Tibial nerve (tissue), 4 donors: Measurements from ENCODE around the gene RINL. TPM values are rescaled to one million over a fixed set of nuclear protein-coding genes. Genes with fewer than 3 reads are reported as not detected.

Source experiments
- DNase-seq, 2 donors: peaks; one replicate each; pipeline ENCODE4 v3.0.0-alpha.2; 2019; ENCODE audit warnings: low spot score in 2 of 2
- H3K27ac ChIP-seq, 4 donors: fragments of 200-600 bp; sonication (generic) in 3 of 4; one replicate each; pipeline ENCODE4 v1.5.1; 2017 to 2019; ENCODE audit warnings: mild to moderate bottlenecking in 1 of 4
- H3K27me3 ChIP-seq, 2 donors: fragments of 200-600 bp; sonication (generic) in 1 of 2; one replicate each; pipeline versions ENCODE4 v1.5.1 to v1.6.0; 2017 to 2019
- H3K36me3 ChIP-seq, 3 donors: fragments of 200-600 bp; sonication (generic); one replicate each; pipeline ENCODE4 v1.5.1; 2018 to 2019
- H3K4me1 ChIP-seq, 4 donors: fragments of 200-600 bp; sonication (generic) in 3 of 4; one replicate each; pipeline ENCODE4 v1.5.1; 2017 to 2019
- H3K4me3 ChIP-seq, 4 donors: fragments of 200-600 bp; sonication (generic) in 3 of 4; one replicate each; pipeline ENCODE4 v1.5.1; 2017 to 2019; ENCODE audit warnings: mild to moderate bottlenecking in 1 of 4, moderate library complexity in 1 of 4
- H3K9me3 ChIP-seq, 4 donors: fragments of 200-600 bp; sonication (generic) in 3 of 4; one replicate each; pipeline ENCODE4 v1.5.1; 2017 to 2019
- CTCF ChIP-seq, 5 experiments: fragments of 200-600 bp in 3 of 5; fragments of 450-650 bp in 2 of 5; sonication (generic) in 3 of 5; IDR thresholded peaks; one replicate each; pipeline ENCODE4 v1.5.1; 2016 to 2019; ENCODE audit warnings: antibody characterized with exemption in 5 of 5, mild to moderate bottlenecking in 3 of 5, moderate library complexity in 2 of 5
- EP300 ChIP-seq, 2 donors: sonication (generic); formaldehyde crosslinking; IDR thresholded peaks; one replicate each; pipeline ENCODE4 v1.6.1; 2017; ENCODE audit warnings: antibody characterized with exemption in 2 of 2, mild to moderate bottlenecking in 1 of 2
- POLR2A ChIP-seq, 2 donors: fragments of 450-650 bp; IDR thresholded peaks; one replicate each; pipeline ENCODE4 v1.6.1; 2017; ENCODE audit warnings: antibody characterized with exemption in 2 of 2, mild to moderate bottlenecking in 2 of 2, moderate library complexity in 2 of 2
- WGBS, 2 donors: methylation state at CpG; one replicate each; pipeline ENCODE4 v1.1.5; 2018; 5-methylcytosine and 5-hydroxymethylcytosine counted together
- total RNA-seq, 4 donors: library from RNA; depleted of rRNA; stranded (reverse); fragments of >200 nt; gene quantifications; one replicate each; pipeline ENCODE4 v1.1.0, GENCODE V29; 2016

RINL gene
- total RNA-seq, 4 donors from 2014 or later = 8.4 to 28.8 (median 11.6) TPM

GRCh38 chr19:38910488-38910887 is 32.4 kb upstream of the RINL start:
- TF ChIP-seq POLR2A (IDR thresholded peaks at IDR 0.05) = no peak
- no peak for TF ChIP-seq EP300 (IDR thresholded peaks at IDR 0.05)
- TF ChIP-seq CTCF (IDR thresholded peaks at IDR 0.05) = no peak
- Histone ChIP-seq H3K27me3 (peaks cover 0 to 16% of the 10 kb centered on the region in 2 donors), H3K36me3 (peaks cover 0 to 50% (median 13%) of the 10 kb centered on the region in 3 donors), H3K9me3 (no peaks in the 10 kb centered on the region), H3K4me3 (no peak overlapping the region), H3K27ac (no peak overlapping the region), H3K4me1 (peaks cover 0 to 5% (median 0%) of the 10 kb centered on the region in 4 donors)
- DNase-seq = no peak
- 91 to 95% methylated on average over 12 of the region's 12 CpGs for WGBS, 2 donors

- WGBS, 2 donors = 73 to 75% methylated on average over 10 of the region's 10 CpGs
- DNase-seq = no peak
- H3K4me3 ChIP-seq = no peak overlapping the region
- no peaks in the 10 kb centered on the region for H3K9me3 ChIP-seq
- peaks cover 0 to 48% (median 17%) of the 10 kb centered on the region in 3 donors for H3K36me3 ChIP-seq
- TF ChIP-seq EP300 (IDR thresholded peaks at IDR 0.05) (no peak), CTCF (IDR thresholded peaks at IDR 0.05) (no peak), POLR2A (IDR thresholded peaks at IDR 0.05) (no peak)
- H3K27ac ChIP-seq = no peak overlapping the region
- peaks cover 0 to 5% (median 0%) of the 10 kb centered on the region in 4 donors for H3K4me1 ChIP-seq
- H3K27me3 ChIP-seq = peaks cover 0 to 16% of the 10 kb centered on the region in 2 donors
Measured at GRCh38 chr19:38908911-38909310, 30.8 kb upstream of the RINL start.

- H3K4me3 ChIP-seq = no peak overlapping the region
- DNase-seq = no peak
- H3K36me3 ChIP-seq = peaks cover 0 to 48% (median 17%) of the 10 kb centered on the region in 3 donors
- 93% methylated on average over 12 of the region's 12 CpGs for whole genome bisulfite sequencing, 2 donors
- peaks cover 0 to 5% (median 0%) of the 10 kb centered on the region in 4 donors for H3K4me1 ChIP-seq
- no peaks in the 10 kb centered on the region for H3K9me3 ChIP-seq
- peaks cover 0 to 16% of the 10 kb centered on the region in 2 donors for H3K27me3 ChIP-seq
- TF ChIP-seq POLR2A (IDR thresholded peaks at IDR 0.05) (no peak), EP300 (IDR thresholded peaks at IDR 0.05) (no peak), CTCF (IDR thresholded peaks at IDR 0.05) (no peak)
- no peak overlapping the region for H3K27ac ChIP-seq
Measured at GRCh38 chr19:38907670-38908069, 29.6 kb upstream of the RINL start.

GRCh38 chr19:38907227-38907626 is 29.2 kb upstream of the RINL start:
- H3K27ac ChIP-seq = no peak overlapping the region
- H3K4me3 ChIP-seq = no peak overlapping the region
- no peaks in the 10 kb centered on the region for H3K9me3 ChIP-seq
- peaks cover 0 to 5% (median 0%) of the 10 kb centered on the region in 4 donors for H3K4me1 ChIP-seq
- WGBS, 2 donors = 90 to 94% methylated on average over 26 to 27 of the region's 29 CpGs
- no peak for TF ChIP-seq CTCF (IDR thresholded peaks at IDR 0.05)
- no peak for TF ChIP-seq EP300 (IDR thresholded peaks at IDR 0.05)
- TF ChIP-seq POLR2A (IDR thresholded peaks at IDR 0.05) = no peak
- H3K27me3 ChIP-seq = peaks cover 0 to 11% of the 10 kb centered on the region in 2 donors
- DNase-seq = no peak
- H3K36me3 ChIP-seq = peaks cover 0 to 48% (median 17%) of the 10 kb centered on the region in 3 donors

GRCh38 chr19:38905620-38906019 is 27.5 kb upstream of the RINL start:
- DNase-seq = no peak
- H3K4me3 ChIP-seq = no peak overlapping the region
- WGBS, 2 donors = 93 to 100% methylated on average over 1 to 4 of the region's 4 CpGs
- peaks cover 0 to 2% (median 0%) of the 10 kb centered on the region in 4 donors for H3K9me3 ChIP-seq
- no peak overlapping the region for H3K27ac ChIP-seq
- TF ChIP-seq CTCF (IDR thresholded peaks at IDR 0.05) (no peak), POLR2A (IDR thresholded peaks at IDR 0.05) (no peak)
- H3K27me3 ChIP-seq = no peaks in the 10 kb centered on the region
- peaks cover 0 to 48% (median 17%) of the 10 kb centered on the region in 3 donors for H3K36me3 ChIP-seq
- peaks cover 0 to 10% (median 2%) of the 10 kb centered on the region in 4 donors for H3K4me1 ChIP-seq
